Skin epidermis (tissue), 12 donors: ENCODE results near the gene APOA5.
"Not testable (repeated sequence)": the region's sequence is repeated elsewhere in the genome, so short reads cannot be mapped to it uniquely, and the experiment has no call there.

ENCODE experiments used
- H3K27ac ChIP-seq, 21 experiments: fragments of 200-600 bp; sonication (generic) in 11 of 21; one replicate each; pipeline ENCODE4 v1.5.0; 2020; ENCODE audit warnings: mild to moderate bottlenecking in 3 of 21, inconsistent platforms in 2 of 21, moderate library complexity in 2 of 21
- H3K4me3 ChIP-seq, 7 experiments: fragments of 200-600 bp; sonication (generic) in 2 of 7; one replicate each; pipeline ENCODE4 v1.5.0; 2020; ENCODE audit warnings: inconsistent platforms in 2 of 7, mild to moderate bottlenecking in 2 of 7, moderate library complexity in 1 of 7

Gene APOA5, protein sequence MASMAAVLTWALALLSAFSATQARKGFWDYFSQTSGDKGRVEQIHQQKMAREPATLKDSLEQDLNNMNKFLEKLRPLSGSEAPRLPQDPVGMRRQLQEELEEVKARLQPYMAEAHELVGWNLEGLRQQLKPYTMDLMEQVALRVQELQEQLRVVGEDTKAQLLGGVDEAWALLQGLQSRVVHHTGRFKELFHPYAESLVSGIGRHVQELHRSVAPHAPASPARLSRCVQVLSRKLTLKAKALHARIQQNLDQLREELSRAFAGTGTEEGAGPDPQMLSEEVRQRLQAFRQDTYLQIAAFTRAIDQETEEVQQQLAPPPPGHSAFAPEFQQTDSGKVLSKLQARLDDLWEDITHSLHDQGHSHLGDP

GRCh38 chr11:116791813-116792143 lies at the start of gene APOA5:
TSS of gene APOA5 (minus strand) at chr11:116791879. CDS start at chr11:116791860, 19 bp downstream.
- no peak within 1 kb of the TSS for H3K27ac ChIP-seq
- peak within 1 kb of the TSS in 2 of 7 experiments; percentile 6 to 8 for H3K4me3 ChIP-seq

GRCh38 chr11:116840746-116841296 lies 49.1 kb upstream of the APOA5 start:
- Histone ChIP-seq H3K4me3 (no peak overlapping the region), H3K27ac (peak overlapping the region in 1 of 21 experiments; percentile 6)

DNA sequence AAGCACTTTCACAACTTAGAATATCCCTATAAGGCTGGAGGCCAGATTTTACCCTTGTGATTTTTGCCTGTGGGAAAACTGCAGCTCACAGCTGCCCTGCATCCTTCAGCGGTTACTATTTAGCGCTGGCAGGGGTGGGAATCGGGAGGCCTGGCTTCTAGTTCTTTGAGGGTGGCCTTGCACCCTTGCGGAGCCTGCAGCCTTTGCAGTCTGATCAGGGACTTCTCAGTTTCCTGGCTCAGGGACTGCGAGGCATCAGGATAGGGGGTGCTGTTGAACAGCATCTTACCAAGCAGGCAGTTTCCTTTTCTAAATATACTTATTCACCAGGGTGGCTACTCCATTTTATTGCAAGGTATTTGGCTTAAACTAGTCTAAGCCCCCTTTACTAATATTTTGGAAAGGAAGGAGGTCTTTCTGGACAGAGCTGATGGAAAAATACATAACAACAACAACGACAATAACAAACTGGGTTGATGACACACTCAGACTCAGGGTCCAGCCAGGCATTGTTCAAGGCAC lies 48.6 kb upstream of the APOA5 start:
- Histone ChIP-seq H3K27ac (peak overlapping the region in 1 of 21 experiments; percentile 6), H3K4me3 (no peak overlapping the region)

DNA sequence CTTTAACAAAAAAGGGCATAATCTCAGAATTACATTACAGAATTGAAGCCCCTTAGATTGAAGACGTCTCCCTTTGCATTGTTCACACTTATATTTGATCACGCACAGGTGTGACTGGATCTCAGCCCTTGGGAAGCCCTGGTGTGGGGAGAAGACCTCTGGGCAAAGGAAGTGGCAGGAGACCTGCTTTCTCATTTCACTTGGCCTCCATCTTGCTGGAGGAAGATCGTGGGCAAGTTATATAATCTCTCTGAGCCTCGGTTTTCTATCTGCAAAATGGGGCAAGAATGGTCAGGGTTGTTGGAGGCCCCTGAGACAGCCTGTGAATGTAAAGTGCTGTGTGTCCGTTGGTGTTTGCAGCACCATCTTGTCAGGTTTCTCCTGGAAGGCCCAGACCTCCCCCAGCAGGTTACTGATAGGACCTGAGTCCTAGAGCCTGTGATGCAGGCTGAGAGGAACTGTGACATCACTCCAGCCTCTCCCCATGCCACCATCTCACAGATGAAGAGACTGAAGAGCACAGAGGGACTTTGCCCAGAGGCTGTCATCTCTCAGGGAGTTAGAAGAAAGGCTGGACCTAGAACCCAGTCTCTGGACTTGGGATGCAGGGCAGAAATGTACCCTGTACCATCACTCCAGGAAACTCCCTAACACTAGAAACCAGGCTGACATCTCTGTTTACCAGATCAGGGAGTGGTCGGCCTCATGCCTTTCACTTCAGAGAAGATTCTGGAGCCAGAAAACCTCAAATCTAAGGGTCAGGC lies 46.8 kb upstream of the APOA5 start:
- Histone ChIP-seq H3K27ac (no peak overlapping the region), H3K4me3 (no peak overlapping the region)

DNA sequence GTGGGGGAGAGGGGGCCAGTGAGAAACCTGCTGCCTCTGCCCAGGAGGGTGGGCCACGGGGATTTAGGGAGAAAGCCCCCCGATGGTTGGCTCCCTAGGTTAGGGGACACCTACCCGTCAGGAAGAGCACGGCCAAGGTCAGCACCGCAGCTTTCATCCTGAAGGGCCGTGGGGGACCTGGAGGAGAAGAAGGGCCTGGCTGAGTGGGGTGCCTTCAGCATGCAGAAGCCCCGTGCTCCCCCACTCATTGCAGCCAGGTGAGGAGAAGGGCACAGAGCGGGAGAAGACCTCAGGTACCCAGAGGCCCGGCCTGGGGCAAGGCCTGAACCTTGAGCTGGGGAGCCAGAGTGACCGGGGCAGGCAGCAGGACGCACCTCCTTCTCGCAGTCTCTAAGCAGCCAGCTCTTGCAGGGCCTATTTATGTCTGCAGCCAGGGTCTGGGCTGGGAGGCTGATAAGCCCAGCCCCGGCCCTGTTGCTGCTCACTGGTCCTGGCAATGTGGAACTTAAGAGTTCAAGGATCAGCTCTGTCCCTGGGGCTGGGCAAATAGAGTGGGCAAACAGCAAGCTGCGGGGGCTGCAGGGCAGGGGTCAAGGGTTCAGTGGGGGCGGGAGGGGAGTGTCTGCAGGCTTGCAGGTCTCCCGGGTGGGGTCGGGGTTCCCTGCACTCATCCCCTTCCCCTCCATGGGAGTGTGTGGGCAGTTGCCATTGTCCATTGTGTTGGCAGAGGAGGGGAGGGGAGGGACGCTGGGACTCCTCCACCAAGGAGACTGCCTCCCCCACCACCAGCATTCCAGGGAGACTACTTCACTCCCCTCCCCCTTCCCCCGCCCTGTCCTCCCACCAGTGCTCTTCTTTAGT lies 45.8 kb upstream of the APOA5 start, which contains the start of gene APOA1:
Gene APOA1 (minus strand): TSS at position 392 of the 861 bp plus-strand sequence. CDS start 235 bp downstream, at position 157.
- H3K4me3 ChIP-seq: no peak within 1 kb of the TSS
- H3K27ac ChIP-seq: peak within 1 kb of the TSS in 2 of 21 experiments; percentile 47 to 63

- no peak overlapping the region for H3K4me3 ChIP-seq
These were observed 44.9 kb upstream of the APOA5 start for GRCh38 chr11:116836632-116836991.

GRCh38 chr11:116835791-116836631 lies 44.3 kb upstream of the APOA5 start:
- Histone ChIP-seq H3K27ac (peak overlapping the region in 15 of 21 experiments; percentile 19 to 73 (median 47)), H3K4me3 (peak overlapping the region; percentile 12 to 46 (median 27))

More at GRCh38 chr11:116836632-116836991, 44.9 kb upstream of the APOA5 start:
- peak overlapping the region in 1 of 21 experiments; percentile 47 for H3K27ac ChIP-seq

GRCh38 chr11:116835042-116835772 lies 43.5 kb upstream of the APOA5 start:
- peak overlapping the region; percentile 12 to 46 (median 27) for H3K4me3 ChIP-seq
- H3K27ac ChIP-seq: peak overlapping the region in 16 of 21 experiments; percentile 16 to 73 (median 46)

GRCh38 chr11:116834535-116835041 lies 42.9 kb upstream of the APOA5 start:
- H3K4me3 ChIP-seq: not testable (repeated sequence)
- peak overlapping the region in 1 of 21 experiments; percentile 63 for H3K27ac ChIP-seq

DNA sequence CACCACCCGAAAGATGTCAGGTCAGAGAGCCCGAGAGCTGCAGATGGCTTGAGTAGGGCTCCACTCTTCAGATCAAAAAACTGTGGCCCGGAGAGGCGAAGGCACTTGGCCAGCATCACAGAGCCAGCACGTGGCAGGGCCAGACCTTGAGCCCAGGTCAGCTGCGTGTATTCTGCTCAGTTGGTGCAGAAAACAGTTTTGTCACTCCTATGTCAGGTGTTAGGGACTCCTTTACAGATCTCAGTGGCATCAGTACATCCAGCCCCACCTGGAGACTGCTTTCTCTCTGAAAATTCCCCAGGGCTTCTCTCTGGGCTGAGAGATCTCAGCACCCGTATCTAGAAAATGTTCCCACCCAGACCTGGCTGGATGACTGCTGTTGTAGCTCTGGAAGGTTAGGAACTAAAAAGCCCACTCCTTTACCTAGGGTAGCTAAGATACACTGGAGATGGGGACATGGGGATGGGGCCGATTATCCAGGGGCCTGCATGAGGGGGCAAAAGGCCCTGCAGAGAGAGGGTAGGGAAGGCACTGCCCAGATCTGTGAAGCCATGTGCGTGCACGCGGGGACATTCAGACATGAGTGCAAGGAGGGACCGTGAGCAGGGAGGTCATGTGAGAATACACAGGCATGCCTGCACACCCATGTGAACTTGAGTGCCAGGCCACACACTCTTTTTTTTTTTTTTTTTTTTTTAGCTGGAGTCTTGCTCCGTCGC lies 42.3 kb upstream of the APOA5 start:
- Histone ChIP-seq H3K4me3 (no peak overlapping the region), H3K27ac (no peak overlapping the region)

GRCh38 chr11:116833491-116833815 lies 41.8 kb upstream of the APOA5 start:
- H3K4me3 ChIP-seq: no peak overlapping the region
- no peak overlapping the region for H3K27ac ChIP-seq

DNA sequence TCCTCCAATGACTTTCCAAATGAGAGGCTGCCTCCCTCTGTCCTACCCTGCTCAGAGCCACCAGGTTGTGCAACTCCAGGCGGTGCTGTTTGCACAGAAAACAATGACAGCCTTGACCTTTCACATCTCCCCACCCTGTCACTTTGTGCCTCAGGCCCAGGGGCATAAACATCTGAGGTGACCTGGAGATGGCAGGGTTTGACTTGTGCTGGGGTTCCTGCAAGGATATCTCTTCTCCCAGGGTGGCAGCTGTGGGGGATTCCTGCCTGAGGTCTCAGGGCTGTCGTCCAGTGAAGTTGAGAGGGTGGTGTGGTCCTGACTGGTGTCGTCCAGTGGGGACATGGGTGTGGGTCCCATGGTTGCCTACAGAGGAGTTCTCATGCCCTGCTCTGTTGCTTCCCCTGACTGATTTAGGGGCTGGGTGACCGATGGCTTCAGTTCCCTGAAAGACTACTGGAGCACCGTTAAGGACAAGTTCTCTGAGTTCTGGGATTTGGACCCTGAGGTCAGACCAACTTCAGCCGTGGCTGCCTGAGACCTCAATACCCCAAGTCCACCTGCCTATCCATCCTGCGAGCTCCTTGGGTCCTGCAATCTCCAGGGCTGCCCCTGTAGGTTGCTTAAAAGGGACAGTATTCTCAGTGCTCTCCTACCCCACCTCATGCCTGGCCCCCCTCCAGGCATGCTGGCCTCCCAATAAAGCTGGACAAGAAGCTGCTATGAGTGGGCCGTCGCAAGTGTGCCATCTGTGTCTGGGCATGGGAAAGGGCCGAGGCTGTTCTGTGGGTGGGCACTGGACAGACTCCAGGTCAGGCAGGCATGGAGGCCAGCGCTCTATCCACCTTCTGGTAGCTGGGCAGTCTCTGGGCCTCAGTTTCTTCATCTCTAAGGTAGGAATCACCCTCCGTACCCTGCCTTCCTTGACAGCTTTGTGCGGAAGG lies 40.9 kb upstream of the APOA5 start:
- no peak overlapping the region for H3K4me3 ChIP-seq
- H3K27ac ChIP-seq: no peak overlapping the region

DNA sequence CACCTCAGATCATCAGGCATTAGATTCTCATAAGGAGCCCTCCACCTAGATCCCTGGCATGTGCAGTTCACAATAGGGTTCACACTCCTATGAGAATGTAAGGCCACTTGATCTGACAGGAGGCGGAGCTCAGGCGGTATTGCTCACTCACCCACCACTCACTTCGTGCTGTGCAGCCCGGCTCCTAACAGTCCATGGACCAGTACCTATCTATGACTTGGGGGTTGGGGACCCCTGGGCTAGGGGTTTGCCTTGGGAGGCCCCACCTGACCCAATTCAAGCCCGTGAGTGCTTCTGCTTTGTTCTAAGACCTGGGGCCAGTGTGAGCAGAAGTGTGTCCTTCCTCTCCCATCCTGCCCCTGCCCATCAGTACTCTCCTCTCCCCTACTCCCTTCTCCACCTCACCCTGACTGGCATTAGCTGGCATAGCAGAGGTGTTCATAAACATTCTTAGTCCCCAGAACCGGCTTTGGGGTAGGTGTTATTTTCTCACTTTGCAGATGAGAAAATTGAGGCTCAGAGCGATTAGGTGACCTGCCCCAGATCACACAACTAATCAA lies 40.2 kb upstream of the APOA5 start:
- Histone ChIP-seq H3K27ac (no peak overlapping the region), H3K4me3 (no peak overlapping the region)

DNA sequence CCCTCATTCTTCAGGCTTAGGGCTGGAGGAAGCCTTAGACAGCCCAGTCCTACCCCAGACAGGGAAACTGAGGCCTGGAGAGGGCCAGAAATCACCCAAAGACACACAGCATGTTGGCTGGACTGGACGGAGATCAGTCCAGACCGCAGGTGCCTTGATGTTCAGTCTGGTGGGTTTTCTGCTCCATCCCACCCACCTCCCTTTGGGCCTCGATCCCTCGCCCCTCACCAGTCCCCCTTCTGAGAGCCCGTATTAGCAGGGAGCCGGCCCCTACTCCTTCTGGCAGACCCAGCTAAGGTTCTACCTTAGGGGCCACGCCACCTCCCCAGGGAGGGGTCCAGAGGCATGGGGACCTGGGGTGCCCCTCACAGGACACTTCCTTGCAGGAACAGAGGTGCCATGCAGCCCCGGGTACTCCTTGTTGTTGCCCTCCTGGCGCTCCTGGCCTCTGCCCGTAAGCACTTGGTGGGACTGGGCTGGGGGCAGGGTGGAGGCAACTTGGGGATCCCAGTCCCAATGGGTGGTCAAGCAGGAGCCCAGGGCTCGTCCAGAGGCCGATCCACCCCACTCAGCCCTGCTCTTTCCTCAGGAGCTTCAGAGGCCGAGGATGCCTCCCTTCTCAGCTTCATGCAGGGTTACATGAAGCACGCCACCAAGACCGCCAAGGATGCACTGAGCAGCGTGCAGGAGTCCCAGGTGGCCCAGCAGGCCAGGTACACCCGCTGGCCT lies 38.7 kb upstream of the APOA5 start:
- Histone ChIP-seq H3K4me3 (no peak overlapping the region), H3K27ac (no peak overlapping the region)

DNA sequence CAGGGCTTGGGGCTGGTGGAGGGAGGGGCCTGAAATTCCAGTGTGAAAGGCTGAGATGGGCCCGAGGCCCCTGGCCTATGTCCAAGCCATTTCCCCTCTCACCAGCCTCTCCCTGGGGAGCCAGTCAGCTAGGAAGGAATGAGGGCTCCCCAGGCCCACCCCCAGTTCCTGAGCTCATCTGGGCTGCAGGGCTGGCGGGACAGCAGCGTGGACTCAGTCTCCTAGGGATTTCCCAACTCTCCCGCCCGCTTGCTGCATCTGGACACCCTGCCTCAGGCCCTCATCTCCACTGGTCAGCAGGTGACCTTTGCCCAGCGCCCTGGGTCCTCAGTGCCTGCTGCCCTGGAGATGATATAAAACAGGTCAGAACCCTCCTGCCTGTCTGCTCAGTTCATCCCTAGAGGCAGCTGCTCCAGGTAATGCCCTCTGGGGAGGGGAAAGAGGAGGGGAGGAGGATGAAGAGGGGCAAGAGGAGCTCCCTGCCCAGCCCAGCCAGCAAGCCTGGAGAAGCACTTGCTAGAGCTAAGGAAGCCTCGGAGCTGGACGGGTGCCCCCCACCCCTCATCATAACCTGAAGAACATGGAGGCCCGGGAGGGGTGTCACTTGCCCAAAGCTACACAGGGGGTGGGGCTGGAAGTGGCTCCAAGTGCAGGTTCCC lies 38.0 kb upstream of the APOA5 start, which contains the start of gene APOC3:
Gene APOC3 (plus strand): TSS at position 383 of the 659 bp plus-strand sequence. CDS start 676 bp downstream, outside the sequence.
- H3K27ac ChIP-seq: no peak within 1 kb of the TSS
- H3K4me3 ChIP-seq: no peak within 1 kb of the TSS
